HG03378 (cell line): ENCODE measurements around the gene AKR1D1.
A peak's percentile ranks its signal among the peaks of the same experiment; 100 is the strongest.
"Not testable (repeated sequence)": the region's sequence is repeated elsewhere in the genome, so short reads cannot be mapped to it uniquely, and the experiment has no call there.

Experiments
- ATAC-seq: cut with Tn5 transposase; IDR thresholded peaks from one replicate; pipeline ENCODE4 v1.9.1; 2021; ENCODE audit warnings: mild to moderate bottlenecking, moderate library complexity; ENCODE audit not compliant: unreplicated experiment

Gene AKR1D1

DNA sequence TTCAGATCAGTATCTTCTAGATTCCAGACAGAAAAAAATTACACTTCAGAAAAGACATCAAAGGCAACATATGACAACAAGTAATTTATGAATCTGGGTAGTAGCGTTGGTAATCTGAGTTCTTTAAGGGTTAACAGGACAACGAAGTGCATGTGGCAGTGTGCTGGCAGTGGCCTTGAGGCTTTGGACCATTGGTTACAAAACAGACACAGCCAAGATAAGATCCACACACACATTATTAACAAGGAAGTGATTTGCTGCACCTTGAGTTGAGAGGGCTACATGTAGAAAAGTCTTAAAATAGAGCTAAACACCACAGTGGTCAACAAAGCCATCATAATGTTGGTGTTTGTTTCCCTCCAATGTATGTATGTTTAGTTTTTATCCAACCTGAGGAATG, 40.6 kb downstream of the AKR1D1 start:
- no peak for ATAC-seq

DNA sequence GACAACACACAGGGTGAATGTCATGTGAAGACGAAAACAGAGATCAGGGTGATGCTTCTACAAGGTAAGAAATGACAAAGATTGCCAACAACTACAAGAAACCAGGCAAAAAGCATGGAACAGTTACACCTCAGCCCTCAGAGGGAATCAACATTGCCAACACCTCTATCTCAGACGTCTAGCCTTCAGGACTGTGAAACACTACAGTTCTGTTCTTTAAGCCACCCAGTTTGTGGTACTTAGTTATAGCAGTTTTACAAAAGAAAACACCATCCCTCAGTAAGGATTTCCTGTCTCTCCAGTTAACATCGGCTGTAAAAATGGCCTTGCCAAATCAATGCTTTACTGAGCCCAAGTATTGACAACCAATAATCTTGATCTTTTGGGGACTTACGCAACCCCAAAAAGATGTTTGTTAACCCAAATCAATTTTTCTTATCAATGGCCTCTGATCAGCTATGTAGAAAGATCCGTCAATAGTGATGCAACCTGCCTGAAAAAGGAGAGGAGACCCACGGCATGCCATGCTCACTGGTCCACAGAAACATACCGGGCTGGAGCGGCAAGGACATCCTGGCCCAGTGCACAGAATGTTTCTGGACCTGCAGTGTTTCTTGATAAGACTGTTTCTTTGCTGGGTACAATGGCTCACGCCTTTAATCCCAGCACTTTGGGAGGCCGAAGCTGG, 44.0 kb downstream of the AKR1D1 start:
- no peak for ATAC-seq

DNA sequence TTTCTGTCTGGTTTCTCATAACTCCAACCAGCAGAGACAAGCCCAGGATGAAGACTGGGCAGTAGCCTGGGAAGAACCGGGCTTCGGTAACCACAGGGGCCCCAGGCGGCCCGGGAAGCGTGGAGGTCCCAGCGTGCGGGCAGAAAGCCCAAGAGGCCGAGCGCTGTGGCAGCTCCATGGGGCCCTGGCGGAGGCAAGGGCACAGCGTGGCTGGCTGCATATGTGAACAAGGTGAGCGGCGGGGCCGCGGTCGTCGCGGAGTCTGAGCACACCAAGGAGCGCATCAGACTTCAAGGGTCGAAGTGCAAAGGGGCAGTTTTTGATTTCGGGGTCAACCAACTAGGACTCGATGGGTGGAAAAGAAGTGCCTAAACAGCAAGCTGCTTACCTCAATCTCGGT, 45.9 kb downstream of the AKR1D1 start:
- ATAC-seq: no peak

DNA sequence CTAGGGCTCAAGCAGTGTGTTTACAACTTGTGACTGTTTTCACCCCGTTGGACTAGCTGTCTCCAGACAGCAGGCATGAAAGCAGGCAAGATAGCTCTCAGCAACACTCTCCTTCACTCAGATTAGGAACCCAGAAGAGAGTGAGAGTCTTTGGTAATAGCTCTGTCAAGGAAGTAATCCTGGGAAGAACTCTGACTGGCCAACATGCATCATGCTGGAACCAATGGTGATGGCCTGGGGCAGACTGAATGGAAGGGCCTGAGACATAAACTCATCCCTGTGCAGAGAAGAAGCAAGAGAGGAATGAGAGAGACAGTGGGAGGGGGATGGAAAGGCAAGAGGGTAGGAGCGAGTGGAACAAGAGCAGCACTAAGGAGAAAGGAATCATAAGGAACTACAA, 48.9 kb downstream of the AKR1D1 start:
- no peak for ATAC-seq

DNA sequence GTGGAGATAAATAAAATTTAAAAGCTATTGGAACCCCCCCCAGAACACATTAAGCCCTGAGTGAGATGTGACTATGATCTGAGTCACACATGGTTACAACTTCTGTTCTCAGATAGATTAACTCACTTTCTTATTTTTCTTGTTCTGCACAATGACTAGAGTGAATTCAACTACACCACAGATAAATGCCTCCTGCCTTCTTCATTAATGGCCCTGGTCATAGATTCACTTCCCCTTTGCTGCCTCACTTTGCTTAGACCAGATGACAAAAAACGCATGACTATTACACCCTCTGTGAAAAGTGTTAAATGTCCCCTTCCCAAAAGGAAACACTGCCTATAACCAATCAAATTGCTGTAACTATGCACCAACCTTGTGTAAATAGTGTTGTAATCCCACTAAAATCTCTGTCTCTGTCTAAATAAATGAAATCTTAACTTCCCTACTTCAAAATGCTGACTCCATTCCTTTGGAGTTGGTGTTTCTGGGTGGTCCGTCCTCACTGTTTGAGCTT, 49.4 kb downstream of the AKR1D1 start:
- ATAC-seq: peak; percentile 90

GRCh38 chr7:138126928-138127327, 50.7 kb downstream of the AKR1D1 start:
- no peak for ATAC-seq

- ATAC-seq: no peak
Measured at GRCh38 chr7:138127996-138128395, 51.7 kb downstream of the AKR1D1 start.

DNA sequence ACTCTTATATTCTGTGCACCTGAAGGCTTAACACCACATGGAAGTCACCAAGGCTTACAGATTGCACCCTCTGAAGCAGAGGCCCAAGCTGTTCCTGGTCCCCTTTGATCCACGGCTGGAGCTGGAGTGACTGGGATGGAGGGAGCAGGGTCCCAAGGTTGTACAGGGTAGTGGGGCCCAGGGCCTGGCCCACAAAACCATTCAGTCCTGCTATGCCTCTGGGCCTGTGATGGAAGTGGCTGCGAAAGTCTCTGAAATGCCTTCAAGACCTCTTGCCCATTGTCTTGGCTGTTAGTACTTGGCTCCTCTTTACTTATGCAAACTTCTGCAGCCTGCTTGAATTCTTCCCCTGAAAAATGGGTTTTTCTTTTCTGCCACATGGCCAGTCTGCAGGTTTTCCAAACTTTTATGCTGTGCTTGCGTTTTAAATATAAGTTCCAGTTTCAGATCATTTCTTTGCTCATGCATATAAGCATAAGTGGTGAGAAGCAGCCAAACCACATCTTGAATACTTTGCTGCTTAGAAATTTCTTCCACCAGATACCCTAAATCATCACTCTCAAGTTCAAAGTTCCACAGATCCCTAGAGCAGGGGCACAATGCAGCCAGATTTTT, 53.4 kb downstream of the AKR1D1 start:
- no peak for ATAC-seq

- ATAC-seq: no peak
Measured at GRCh38 chr7:138137423-138138171, 61.3 kb downstream of the AKR1D1 start.

DNA sequence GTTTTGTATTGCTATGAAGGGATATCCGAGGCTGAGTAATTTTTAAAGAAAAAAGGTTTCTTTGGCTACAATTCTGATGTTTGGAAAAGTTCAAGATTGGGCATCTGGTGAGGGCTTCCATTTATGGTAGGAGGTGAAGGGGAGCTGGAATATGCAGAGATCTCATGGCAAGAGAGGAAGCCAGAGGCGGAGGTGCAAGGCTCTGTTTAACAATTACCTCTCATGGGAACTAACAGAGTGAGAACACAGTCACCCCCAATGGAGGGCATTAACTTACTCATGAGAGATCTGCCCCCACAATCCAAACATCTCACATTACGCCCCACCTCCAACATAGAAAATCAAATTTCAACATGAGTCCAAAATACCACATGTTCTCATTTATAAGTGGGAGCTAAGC, 62.0 kb downstream of the AKR1D1 start:
- ATAC-seq: no peak

GRCh38 chr7:138142583-138143201, 66.4 kb downstream of the AKR1D1 start:
- no peak for ATAC-seq

- ATAC-seq: no peak
Measured at GRCh38 chr7:138144958-138145357, 68.7 kb downstream of the AKR1D1 start.

GRCh38 chr7:138146221-138146620, 70.0 kb downstream of the AKR1D1 start:
- not testable (repeated sequence) for ATAC-seq

- ATAC-seq: not testable (repeated sequence)
Measured at GRCh38 chr7:138146757-138147734, 70.8 kb downstream of the AKR1D1 start.

DNA sequence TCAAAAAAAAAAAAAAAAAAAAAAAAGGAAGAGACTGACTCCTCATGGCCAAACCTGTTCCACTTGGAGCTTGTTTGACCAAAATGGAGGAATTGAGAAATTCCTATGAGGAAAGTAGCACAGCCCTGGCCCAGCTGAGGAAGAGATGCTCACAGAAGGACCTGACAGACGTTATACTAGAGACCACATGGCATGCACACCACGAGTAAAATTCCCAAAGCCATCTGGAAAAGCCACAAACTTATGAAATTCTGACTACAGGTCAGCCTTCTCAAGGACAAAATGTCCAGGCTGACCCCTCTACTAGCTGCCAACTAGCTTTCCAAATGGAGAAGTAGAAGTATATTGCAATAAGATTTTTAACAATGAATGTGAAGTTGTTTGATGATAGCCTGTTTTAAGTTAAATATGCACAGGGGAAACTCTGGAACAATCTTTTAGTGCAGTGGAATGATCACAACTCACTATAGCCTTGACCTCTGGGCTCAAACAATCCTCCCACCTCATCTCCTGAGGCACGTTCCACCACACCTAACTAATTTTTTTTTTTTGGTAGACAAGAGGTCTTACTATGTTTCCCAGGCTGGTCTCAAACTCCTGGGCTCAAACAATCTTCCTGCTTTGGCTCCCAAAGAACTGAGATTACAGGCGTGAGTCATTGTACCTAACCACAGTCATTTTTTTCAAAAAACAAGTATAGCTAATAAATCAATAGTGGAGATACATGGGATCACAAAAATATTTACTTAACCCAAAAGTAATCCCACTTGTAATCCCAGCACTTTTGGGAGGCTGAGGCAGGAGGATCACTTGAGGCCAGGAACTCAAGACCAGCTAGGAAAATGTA, 75.7 kb downstream of the AKR1D1 start:
- ATAC-seq: no peak

- no peak for ATAC-seq
Measured at GRCh38 chr7:138154661-138155060, 78.4 kb downstream of the AKR1D1 start.

GRCh38 chr7:138157702-138158101, 81.4 kb downstream of the AKR1D1 start:
- no peak for ATAC-seq

- no peak for ATAC-seq
Measured at GRCh38 chr7:138158739-138159528, 82.7 kb downstream of the AKR1D1 start.
